SK-N-SH treated with all-trans-retinoic acid at 6 μM for 48 hours (cell line): Measurements from ENCODE around the gene SLC16A4.

Source experiments
- ATAC-seq: fragments of 200-7000 bp; cut with Tn5 transposase; 3 replicates; pipeline ENCODE4 v1.9.1; 2020; ENCODE audit warnings: mild to moderate bottlenecking, moderate library complexity
- ARNTL ChIP-seq: fragments of 450-650 bp; formaldehyde crosslinking; IDR thresholded peaks from 2 replicates; pipeline ENCODE4 v1.5.0; 2020; ENCODE audit warnings: low read depth, mild to moderate bottlenecking, moderate library complexity, borderline replicate concordance
- BACH2 ChIP-seq: fragments of 250-450 bp; sonication (Bioruptor Pico); IDR thresholded peaks from 2 replicates; pipeline ENCODE4 v1.9.0; 2021; ENCODE audit warnings: mild to moderate bottlenecking, borderline replicate concordance
- CSDC2 ChIP-seq: fragments of 250-450 bp; sonication (Bioruptor Pico); IDR thresholded peaks from 2 replicates; pipeline ENCODE4 v1.5.0; 2020; ENCODE audit warnings: mild to moderate bottlenecking, moderate library complexity
- ESRRG ChIP-seq: fragments of 250-450 bp; sonication (Bioruptor Pico); IDR thresholded peaks from 2 replicates; pipeline ENCODE4 v1.6.1; 2021; ENCODE audit warnings: mild to moderate bottlenecking
- GLIS3 ChIP-seq: fragments of 250-450 bp; sonication (Bioruptor Pico); IDR thresholded peaks from 2 replicates; pipeline ENCODE4 v1.5.0; 2020; ENCODE audit warnings: mild to moderate bottlenecking, moderate library complexity
- ISL1 ChIP-seq: fragments of 250-450 bp; sonication (Bioruptor Pico); IDR thresholded peaks from 2 replicates; pipeline ENCODE4 v2.1.2; 2022; ENCODE audit warnings: mild to moderate bottlenecking, moderate library complexity
- OSR1 ChIP-seq: fragments of 250-450 bp; sonication (Bioruptor Pico); IDR thresholded peaks from 2 replicates; pipeline ENCODE4 v1.8.0; 2022; ENCODE audit warnings: moderate library complexity, mild to moderate bottlenecking, inconsistent platforms
- RARB ChIP-seq: fragments of 250-450 bp; sonication (Bioruptor Pico); IDR thresholded peaks from 2 replicates; pipeline ENCODE4 v1.8.0; 2021; ENCODE audit warnings: mild to moderate bottlenecking, moderate library complexity
- SNAI2 ChIP-seq: fragments of 250-450 bp; sonication (Bioruptor Pico); IDR thresholded peaks from 2 replicates; pipeline ENCODE4 v1.5.0; 2020; ENCODE audit warnings: mild to moderate bottlenecking, moderate library complexity
- TCF4 ChIP-seq: fragments of 250-450 bp; sonication (Bioruptor Pico); IDR thresholded peaks from 2 replicates; pipeline ENCODE4 v1.8.0; 2021; ENCODE audit warnings: mild to moderate bottlenecking, moderate library complexity, borderline replicate concordance
- TOX ChIP-seq: fragments of 250-450 bp; sonication (Bioruptor Pico); IDR thresholded peaks from 2 replicates; pipeline ENCODE4 v1.8.0; 2021; ENCODE audit warnings: mild to moderate bottlenecking, moderate library complexity, borderline replicate concordance
- ZC3H10 ChIP-seq: fragments of 250-450 bp; sonication (Bioruptor Pico); IDR thresholded peaks from 2 replicates; pipeline ENCODE4 v1.5.1; 2021; ENCODE audit warnings: mild to moderate bottlenecking, moderate library complexity
- ZFP3 ChIP-seq: fragments of 250-450 bp; sonication (Bioruptor Pico); IDR thresholded peaks from 2 replicates; pipeline ENCODE4 v1.5.0; 2020; ENCODE audit warnings: mild to moderate bottlenecking, moderate library complexity
- ZFP30 ChIP-seq: fragments of 450-650 bp; formaldehyde crosslinking; IDR thresholded peaks from 2 replicates; pipeline ENCODE4 v1.5.0; 2022; ENCODE audit warnings: mild to moderate bottlenecking, moderate library complexity
- ZNF565 ChIP-seq: fragments of 450-650 bp; formaldehyde crosslinking; conservative IDR thresholded peaks from 2 replicates; pipeline ENCODE4 v1.5.0; 2020; ENCODE audit warnings: low read depth, mild to moderate bottlenecking, moderate library complexity
- ZNF70 ChIP-seq: fragments of 450-650 bp; formaldehyde crosslinking; IDR thresholded peaks from 2 replicates; pipeline ENCODE4 v1.5.0; 2020; ENCODE audit warnings: mild to moderate bottlenecking, moderate library complexity
- ZNF8 ChIP-seq: fragments of 450-650 bp; formaldehyde crosslinking; IDR thresholded peaks from 2 replicates; pipeline ENCODE4 v1.5.0; 2020; ENCODE audit warnings: mild to moderate bottlenecking, moderate library complexity
- TF ChIP-seq, protein P1 (sequence below): fragments of 250-450 bp; sonication (Bioruptor Pico); IDR thresholded peaks from 2 replicates; pipeline ENCODE4 v1.5.0; 2020; ENCODE audit warnings: mild to moderate bottlenecking, moderate library complexity
- TF ChIP-seq, protein P2 (sequence below): fragments of 250-450 bp; sonication (Bioruptor Pico); IDR thresholded peaks from 2 replicates; pipeline ENCODE4 v1.5.1; 2020; ENCODE audit warnings: low read depth, mild to moderate bottlenecking, moderate library complexity
- TF ChIP-seq, protein P3 (sequence below): fragments of 250-450 bp; sonication (Bioruptor Pico); IDR thresholded peaks from 2 replicates; pipeline ENCODE4 v1.5.1; 2021; ENCODE audit warnings: mild to moderate bottlenecking, moderate library complexity
- TF ChIP-seq, protein P4 (sequence below): fragments of 250-450 bp; sonication (Bioruptor Pico); IDR thresholded peaks from 2 replicates; pipeline ENCODE4 v1.8.0; 2020; ENCODE audit warnings: mild to moderate bottlenecking, moderate library complexity, borderline replicate concordance

Gene SLC16A4

DNA sequence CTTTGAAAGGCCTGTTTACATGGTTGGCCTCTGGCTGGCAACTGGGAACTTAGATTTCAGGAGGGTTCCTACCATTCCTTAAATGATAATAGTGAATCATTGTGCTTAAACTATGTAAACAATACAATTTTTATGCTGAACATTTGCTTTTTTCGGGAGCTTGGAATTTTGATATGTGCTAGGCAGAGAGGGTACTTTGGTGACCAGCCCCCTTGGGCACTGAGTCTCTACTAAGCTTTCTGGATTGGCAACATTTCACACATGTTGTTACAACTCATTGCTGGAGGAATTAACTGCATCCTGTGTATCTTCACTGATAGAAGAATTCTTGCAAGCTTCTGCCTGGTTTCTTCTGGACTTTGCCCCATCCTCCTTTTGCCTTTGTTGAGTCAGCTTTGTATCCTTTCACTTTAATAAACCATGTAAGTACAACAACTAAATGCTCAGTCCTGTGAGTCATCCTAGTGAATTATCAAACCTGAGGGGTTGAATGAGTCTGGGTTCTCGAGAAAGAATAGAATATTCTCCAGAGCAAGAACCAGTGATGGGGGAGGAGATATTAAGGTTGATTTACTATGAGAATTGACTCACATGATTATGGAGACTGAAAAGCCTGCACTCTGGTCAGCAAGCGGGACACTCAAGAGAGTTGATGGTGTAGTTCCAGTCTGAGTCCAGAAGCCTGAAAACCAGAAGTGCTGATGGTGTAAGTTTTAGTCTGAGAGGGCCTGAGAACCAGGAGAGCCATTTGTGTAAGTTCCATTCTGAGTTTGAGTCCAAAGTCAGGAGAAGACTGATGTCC, 3.1 kb upstream of the SLC16A4 start:
- no peak for TF ChIP-seq ZFP3 (CRISPR knock-in tag)
- TF ChIP-seq TCF4 (CRISPR knock-in tag), result no peak
- peak; percentile 65 for ATAC-seq

DNA sequence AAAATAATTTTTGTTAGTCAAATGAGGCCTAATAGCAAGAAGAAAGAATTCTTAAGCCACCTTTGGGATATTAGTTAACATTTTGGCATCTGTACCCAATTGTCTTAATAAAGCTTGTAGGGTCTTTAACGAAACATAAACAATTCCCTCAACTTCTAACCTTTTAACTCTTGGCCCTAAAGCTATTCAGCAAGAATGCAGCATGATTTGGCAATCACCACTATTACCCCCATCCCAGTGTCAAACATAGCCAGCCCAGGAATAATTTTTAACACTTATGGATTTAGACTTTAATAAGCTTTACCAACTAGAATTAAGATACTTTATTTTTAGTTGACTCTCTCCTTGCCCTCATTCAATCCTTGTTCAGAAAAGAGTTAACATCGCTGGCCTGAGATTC, 2.5 kb upstream of the SLC16A4 start:
- TF ChIP-seq, protein P1, sequence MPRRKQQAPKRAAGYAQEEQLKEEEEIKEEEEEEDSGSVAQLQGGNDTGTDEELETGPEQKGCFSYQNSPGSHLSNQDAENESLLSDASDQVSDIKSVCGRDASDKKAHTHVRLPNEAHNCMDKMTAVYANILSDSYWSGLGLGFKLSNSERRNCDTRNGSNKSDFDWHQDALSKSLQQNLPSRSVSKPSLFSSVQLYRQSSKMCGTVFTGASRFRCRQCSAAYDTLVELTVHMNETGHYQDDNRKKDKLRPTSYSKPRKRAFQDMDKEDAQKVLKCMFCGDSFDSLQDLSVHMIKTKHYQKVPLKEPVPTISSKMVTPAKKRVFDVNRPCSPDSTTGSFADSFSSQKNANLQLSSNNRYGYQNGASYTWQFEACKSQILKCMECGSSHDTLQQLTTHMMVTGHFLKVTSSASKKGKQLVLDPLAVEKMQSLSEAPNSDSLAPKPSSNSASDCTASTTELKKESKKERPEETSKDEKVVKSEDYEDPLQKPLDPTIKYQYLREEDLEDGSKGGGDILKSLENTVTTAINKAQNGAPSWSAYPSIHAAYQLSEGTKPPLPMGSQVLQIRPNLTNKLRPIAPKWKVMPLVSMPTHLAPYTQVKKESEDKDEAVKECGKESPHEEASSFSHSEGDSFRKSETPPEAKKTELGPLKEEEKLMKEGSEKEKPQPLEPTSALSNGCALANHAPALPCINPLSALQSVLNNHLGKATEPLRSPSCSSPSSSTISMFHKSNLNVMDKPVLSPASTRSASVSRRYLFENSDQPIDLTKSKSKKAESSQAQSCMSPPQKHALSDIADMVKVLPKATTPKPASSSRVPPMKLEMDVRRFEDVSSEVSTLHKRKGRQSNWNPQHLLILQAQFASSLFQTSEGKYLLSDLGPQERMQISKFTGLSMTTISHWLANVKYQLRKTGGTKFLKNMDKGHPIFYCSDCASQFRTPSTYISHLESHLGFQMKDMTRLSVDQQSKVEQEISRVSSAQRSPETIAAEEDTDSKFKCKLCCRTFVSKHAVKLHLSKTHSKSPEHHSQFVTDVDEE (CRISPR knock-in tag), result no peak
- no peak for TF ChIP-seq SNAI2 (CRISPR knock-in tag)
- TF ChIP-seq ZNF70 (CRISPR knock-in tag), result no peak
- TF ChIP-seq GLIS3 (CRISPR knock-in tag), result no peak
- no peak for TF ChIP-seq BACH2 (CRISPR knock-in tag)
- TF ChIP-seq, protein P2, sequence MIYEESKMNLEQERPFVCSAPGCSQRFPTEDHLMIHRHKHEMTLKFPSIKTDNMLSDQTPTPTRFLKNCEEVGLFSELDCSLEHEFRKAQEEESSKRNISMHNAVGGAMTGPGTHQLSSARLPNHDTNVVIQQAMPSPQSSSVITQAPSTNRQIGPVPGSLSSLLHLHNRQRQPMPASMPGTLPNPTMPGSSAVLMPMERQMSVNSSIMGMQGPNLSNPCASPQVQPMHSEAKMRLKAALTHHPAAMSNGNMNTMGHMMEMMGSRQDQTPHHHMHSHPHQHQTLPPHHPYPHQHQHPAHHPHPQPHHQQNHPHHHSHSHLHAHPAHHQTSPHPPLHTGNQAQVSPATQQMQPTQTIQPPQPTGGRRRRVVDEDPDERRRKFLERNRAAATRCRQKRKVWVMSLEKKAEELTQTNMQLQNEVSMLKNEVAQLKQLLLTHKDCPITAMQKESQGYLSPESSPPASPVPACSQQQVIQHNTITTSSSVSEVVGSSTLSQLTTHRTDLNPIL (CRISPR knock-in tag), result no peak
- no peak for TF ChIP-seq RARB (CRISPR knock-in tag)
- TF ChIP-seq ZNF8 (CRISPR knock-in tag), result no peak
- TF ChIP-seq ARNTL (CRISPR knock-in tag), result no peak
- TF ChIP-seq TOX (CRISPR knock-in tag), result no peak
- no peak for ATAC-seq

DNA sequence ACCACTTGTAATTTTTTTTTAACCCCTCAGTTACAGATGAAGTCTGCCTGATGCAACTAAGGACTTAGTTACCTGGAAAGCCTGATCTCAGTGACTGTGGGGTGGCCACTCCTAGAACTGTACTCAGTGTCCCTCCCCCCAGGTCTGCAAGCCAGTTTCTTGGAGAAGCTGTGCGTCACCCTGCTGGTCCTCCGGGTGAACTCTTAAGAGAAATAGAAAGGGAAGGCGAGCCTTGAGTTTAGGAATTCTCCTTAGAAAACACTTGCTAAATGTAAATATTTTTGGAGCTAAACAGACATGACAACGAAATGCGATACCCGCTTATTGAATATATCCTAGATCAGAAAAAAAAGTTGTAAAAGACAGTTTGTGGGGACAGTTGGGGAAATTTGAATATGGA, 730 bp downstream of the SLC16A4 start:
- peak; percentile 73 for ATAC-seq
- TF ChIP-seq ZNF565 (CRISPR knock-in tag) (no peak), TOX (CRISPR knock-in tag) (no peak), ESRRG (CRISPR knock-in tag) (no peak), OSR1 (CRISPR knock-in tag) (no peak), CSDC2 (CRISPR knock-in tag) (no peak), ZFP3 (CRISPR knock-in tag) (no peak), ZNF70 (CRISPR knock-in tag) (no peak), BACH2 (CRISPR knock-in tag) (no peak), SNAI2 (CRISPR knock-in tag) (no peak)
- TF ChIP-seq, protein P3, sequence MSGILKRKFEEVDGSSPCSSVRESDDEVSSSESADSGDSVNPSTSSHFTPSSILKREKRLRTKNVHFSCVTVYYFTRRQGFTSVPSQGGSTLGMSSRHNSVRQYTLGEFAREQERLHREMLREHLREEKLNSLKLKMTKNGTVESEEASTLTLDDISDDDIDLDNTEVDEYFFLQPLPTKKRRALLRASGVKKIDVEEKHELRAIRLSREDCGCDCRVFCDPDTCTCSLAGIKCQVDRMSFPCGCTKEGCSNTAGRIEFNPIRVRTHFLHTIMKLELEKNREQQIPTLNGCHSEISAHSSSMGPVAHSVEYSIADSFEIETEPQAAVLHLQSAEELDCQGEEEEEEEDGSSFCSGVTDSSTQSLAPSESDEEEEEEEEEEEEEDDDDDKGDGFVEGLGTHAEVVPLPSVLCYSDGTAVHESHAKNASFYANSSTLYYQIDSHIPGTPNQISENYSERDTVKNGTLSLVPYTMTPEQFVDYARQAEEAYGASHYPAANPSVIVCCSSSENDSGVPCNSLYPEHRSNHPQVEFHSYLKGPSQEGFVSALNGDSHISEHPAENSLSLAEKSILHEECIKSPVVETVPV, result no peak

DNA sequence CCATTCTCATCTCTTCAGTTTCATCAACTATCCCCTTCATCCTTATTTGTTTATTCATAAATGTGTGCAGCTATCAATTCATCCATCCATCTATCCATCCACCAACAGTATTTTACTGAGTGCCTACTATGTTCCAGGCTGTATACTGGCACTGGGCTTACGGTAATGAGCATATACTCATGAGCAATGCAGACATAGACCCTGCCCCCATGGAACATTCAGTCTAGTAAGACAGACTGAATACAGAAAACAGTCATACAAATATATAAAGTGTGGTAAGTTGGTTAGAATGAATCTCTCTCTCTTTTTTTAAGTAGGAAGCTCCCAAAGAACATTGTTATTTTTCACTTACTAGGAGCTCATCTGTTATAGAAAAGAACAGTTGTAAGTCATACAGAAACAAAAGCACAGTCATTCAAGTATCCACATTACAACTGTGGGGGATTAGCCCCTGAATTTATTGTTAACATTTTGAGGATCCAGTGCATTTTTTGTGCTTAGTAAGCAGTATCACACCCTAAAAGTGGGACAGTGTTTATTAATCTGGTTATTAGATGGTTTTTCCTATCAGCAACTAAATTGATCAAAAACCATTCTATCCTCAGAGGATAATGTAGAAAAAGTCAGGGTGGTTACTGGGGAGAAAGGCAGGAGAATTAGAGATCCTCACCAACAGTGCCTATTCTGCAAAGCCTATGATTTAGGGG, 3.6 kb downstream of the SLC16A4 start:
- ATAC-seq, result no peak
- TF ChIP-seq ZNF8 (CRISPR knock-in tag) (no peak), SNAI2 (CRISPR knock-in tag) (no peak), ISL1 (CRISPR knock-in tag) (no peak), ZFP30 (no peak), ARNTL (CRISPR knock-in tag) (no peak), ZFP3 (CRISPR knock-in tag) (no peak), CSDC2 (CRISPR knock-in tag) (no peak), OSR1 (CRISPR knock-in tag) (no peak), BACH2 (CRISPR knock-in tag) (no peak), ZC3H10 (CRISPR knock-in tag) (no peak), ZNF70 (CRISPR knock-in tag) (no peak)
- TF ChIP-seq, protein P3, result no peak
- TF ChIP-seq, protein P4, sequence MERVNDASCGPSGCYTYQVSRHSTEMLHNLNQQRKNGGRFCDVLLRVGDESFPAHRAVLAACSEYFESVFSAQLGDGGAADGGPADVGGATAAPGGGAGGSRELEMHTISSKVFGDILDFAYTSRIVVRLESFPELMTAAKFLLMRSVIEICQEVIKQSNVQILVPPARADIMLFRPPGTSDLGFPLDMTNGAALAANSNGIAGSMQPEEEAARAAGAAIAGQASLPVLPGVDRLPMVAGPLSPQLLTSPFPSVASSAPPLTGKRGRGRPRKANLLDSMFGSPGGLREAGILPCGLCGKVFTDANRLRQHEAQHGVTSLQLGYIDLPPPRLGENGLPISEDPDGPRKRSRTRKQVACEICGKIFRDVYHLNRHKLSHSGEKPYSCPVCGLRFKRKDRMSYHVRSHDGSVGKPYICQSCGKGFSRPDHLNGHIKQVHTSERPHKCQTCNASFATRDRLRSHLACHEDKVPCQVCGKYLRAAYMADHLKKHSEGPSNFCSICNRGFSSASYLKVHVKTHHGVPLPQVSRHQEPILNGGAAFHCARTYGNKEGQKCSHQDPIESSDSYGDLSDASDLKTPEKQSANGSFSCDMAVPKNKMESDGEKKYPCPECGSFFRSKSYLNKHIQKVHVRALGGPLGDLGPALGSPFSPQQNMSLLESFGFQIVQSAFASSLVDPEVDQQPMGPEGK, result no peak
- TF ChIP-seq, protein P1 (CRISPR knock-in tag), result no peak
